SK-N-SH (cell line): ENCODE results near the gene CCDC6.

ENCODE experiments used
- CTCF ChIP-seq: fragments of 200-600 bp; sonication (generic); IDR thresholded peaks from 2 replicates; pipeline ENCODE4 v1.6.1; 2017; ENCODE audit warnings: antibody characterized with exemption, mild to moderate bottlenecking, moderate library complexity
- GATA2 ChIP-seq: sonication (generic); formaldehyde crosslinking; IDR thresholded peaks from 2 replicates; pipeline ENCODE4 v1.5.0; 2020; ENCODE audit warnings: mild to moderate bottlenecking, missing genetic modification reagents
- JUND ChIP-seq: IDR thresholded peaks from 2 replicates; pipeline ENCODE4 v1.4.0; 2012
- MXI1 ChIP-seq: IDR thresholded peaks from 2 replicates; pipeline ENCODE4 v1.6.1; 2012; ENCODE audit warnings: mild to moderate bottlenecking, low read depth, low read length, improper control_type of control experiment
- PBX3 ChIP-seq: IDR thresholded peaks from 2 replicates; pipeline ENCODE4; 2012
- RCOR1 ChIP-seq: fragments of 150-350 bp; IDR thresholded peaks from 2 replicates; pipeline ENCODE4 v1.6.1; 2017; ENCODE audit warnings: antibody characterized with exemption, low read length
- SIN3A ChIP-seq: IDR thresholded peaks from 2 replicates; pipeline ENCODE4 v1.6.1; 2012; ENCODE audit warnings: low read depth, mild to moderate bottlenecking, low read length, moderate library complexity, borderline replicate concordance
- SMC3 ChIP-seq: IDR thresholded peaks from 2 replicates; pipeline ENCODE4 v1.6.1; 2012; ENCODE audit warnings: low read depth, low read length, improper control_type of control experiment
- TEAD4 ChIP-seq: IDR thresholded peaks from 2 replicates; pipeline ENCODE4 v1.4.0; 2012; ENCODE audit warnings: mild to moderate bottlenecking, borderline replicate concordance; ENCODE audit not compliant: insufficient read depth
- USF1 ChIP-seq: IDR thresholded peaks from 2 replicates; pipeline ENCODE4 v1.4.0; 2012; ENCODE audit warnings: low read depth, borderline replicate concordance
- YY1 ChIP-seq: IDR thresholded peaks from 2 replicates; pipeline ENCODE4 v1.4.0; 2012; ENCODE audit warnings: low read depth, mild to moderate bottlenecking
- ZBTB33 ChIP-seq: IDR thresholded peaks from 2 replicates; pipeline ENCODE4 v1.4.0; 2012; ENCODE audit warnings: low read depth, borderline replicate concordance
- TF ChIP-seq, protein P1 (sequence below): IDR thresholded peaks from 2 replicates; pipeline ENCODE4 v1.4.0; 2012; ENCODE audit warnings: low read depth
- TF ChIP-seq, protein P2 (sequence below): IDR thresholded peaks from 2 replicates; pipeline ENCODE4 v1.6.1; 2012; ENCODE audit warnings: mild to moderate bottlenecking, low read depth, low read length, moderate library complexity

GRCh38 chr10:59868696-59869593, 37.4 kb downstream of the CCDC6 start:
- no peak for TF ChIP-seq USF1
- no peak for TF ChIP-seq CTCF
- no peak for TF ChIP-seq JUND
- TF ChIP-seq SIN3A = no peak
- no peak for TF ChIP-seq TEAD4
- no peak for TF ChIP-seq MXI1
- TF ChIP-seq YY1 = no peak
- TF ChIP-seq ZBTB33 = no peak
- TF ChIP-seq, protein P1, sequence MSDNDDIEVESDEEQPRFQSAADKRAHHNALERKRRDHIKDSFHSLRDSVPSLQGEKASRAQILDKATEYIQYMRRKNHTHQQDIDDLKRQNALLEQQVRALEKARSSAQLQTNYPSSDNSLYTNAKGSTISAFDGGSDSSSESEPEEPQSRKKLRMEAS = no peak
- TF ChIP-seq RCOR1 = no peak
- no peak for TF ChIP-seq PBX3
- no peak for TF ChIP-seq GATA2
- no peak for TF ChIP-seq SMC3
- TF ChIP-seq, protein P2, sequence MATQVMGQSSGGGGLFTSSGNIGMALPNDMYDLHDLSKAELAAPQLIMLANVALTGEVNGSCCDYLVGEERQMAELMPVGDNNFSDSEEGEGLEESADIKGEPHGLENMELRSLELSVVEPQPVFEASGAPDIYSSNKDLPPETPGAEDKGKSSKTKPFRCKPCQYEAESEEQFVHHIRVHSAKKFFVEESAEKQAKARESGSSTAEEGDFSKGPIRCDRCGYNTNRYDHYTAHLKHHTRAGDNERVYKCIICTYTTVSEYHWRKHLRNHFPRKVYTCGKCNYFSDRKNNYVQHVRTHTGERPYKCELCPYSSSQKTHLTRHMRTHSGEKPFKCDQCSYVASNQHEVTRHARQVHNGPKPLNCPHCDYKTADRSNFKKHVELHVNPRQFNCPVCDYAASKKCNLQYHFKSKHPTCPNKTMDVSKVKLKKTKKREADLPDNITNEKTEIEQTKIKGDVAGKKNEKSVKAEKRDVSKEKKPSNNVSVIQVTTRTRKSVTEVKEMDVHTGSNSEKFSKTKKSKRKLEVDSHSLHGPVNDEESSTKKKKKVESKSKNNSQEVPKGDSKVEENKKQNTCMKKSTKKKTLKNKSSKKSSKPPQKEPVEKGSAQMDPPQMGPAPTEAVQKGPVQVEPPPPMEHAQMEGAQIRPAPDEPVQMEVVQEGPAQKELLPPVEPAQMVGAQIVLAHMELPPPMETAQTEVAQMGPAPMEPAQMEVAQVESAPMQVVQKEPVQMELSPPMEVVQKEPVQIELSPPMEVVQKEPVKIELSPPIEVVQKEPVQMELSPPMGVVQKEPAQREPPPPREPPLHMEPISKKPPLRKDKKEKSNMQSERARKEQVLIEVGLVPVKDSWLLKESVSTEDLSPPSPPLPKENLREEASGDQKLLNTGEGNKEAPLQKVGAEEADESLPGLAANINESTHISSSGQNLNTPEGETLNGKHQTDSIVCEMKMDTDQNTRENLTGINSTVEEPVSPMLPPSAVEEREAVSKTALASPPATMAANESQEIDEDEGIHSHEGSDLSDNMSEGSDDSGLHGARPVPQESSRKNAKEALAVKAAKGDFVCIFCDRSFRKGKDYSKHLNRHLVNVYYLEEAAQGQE = no peak
